GM12878 (cell line): ENCODE measurements around the gene FARS2. TPM values are rescaled to one million over a fixed set of nuclear protein-coding genes. Genes with fewer than 3 reads are reported as not detected.

Experiments used
- ATAC-seq: fragments of 200-7000 bp; cut with Tn5 transposase; 3 replicates; pipeline ENCODE4 v1.9.1; 2020; ENCODE audit warnings: mild to moderate bottlenecking, moderate library complexity
- BruUV-seq: library from RNA; stranded (reverse); fragments of 400-500 nt; replicated peaks from 2 replicates; lab custom pipeline; 2021; lab: Mats Ljungman, UMichigan
- CTCF ChIA-PET: fragments of 300-600 bp; sonication (Branson Sonifier 250); formaldehyde crosslinking; extraction: SDS; loops from one replicate; lab custom pipeline; 2021; ENCODE audit warnings: inconsistent platforms; lab: Yijun Ruan, JAX
- POLR2A ChIA-PET: fragments of 350-600 bp; formaldehyde crosslinking; extraction: SDS; loops from one replicate; lab custom pipeline; 2021; ENCODE audit warnings: inconsistent platforms; lab: Charles Lee
- RAD21 ChIA-PET: fragments of 300-600 bp; sonication (Branson Sonifier 250); formaldehyde crosslinking; loops from one replicate; lab custom pipeline; 2023; ENCODE audit warnings: antibody characterized with exemption; ENCODE audit not compliant: unreplicated experiment; lab: Charles Lee
- SMC1A ChIA-PET: fragments of 300-600 bp; sonication (Branson Sonifier 250); formaldehyde crosslinking; loops from one replicate; lab custom pipeline; 2023; ENCODE audit not compliant: unreplicated experiment, uncharacterized antibody; lab: Charles Lee
- DNase-seq: peaks from one replicate; pipeline ENCODE4 v3.0.0-alpha.2; 2011; ENCODE audit warnings: low read depth, low spot score
- FAIRE-seq: peaks from 3 replicates; lab custom pipeline; 2011; peaks lifted over from hg19 to GRCh38; lab: Jason Lieb, UNC
- H2AFZ ChIP-seq: 2 replicates; pipeline ENCODE4 v1.6.0; 2011; ENCODE audit warnings: low read depth, low read length, control low read depth; ENCODE audit not compliant: control insufficient read depth
- H3K27ac ChIP-seq: 2 replicates; pipeline ENCODE4 v1.5.1; 2011; ENCODE audit warnings: control low read depth; ENCODE audit not compliant: control insufficient read depth, insufficient read depth
- H3K27me3 ChIP-seq, 2 experiments: replicated peaks in 1 of 2; 2 replicates each; pipeline versions ENCODE4 v1.6.0 to v1.6.1; 2011; ENCODE audit warnings: low read length in 1 of 2; ENCODE audit not compliant: control insufficient read depth in 2 of 2, insufficient read depth in 2 of 2
- H3K36me3 ChIP-seq, 2 experiments: 2 replicates each; pipeline ENCODE4 v1.5.1; 2011; ENCODE audit warnings: low read length in 1 of 2; ENCODE audit not compliant: control insufficient read depth in 2 of 2, insufficient read depth in 2 of 2
- H3K4me1 ChIP-seq: 2 replicates; pipeline ENCODE4 v1.6.1; 2011; ENCODE audit warnings: mild to moderate bottlenecking, low read length, moderate library complexity, mixed read lengths; ENCODE audit not compliant: control insufficient read depth, insufficient read depth
- H3K4me2 ChIP-seq: 2 replicates; pipeline ENCODE4 v1.6.0; 2011; ENCODE audit warnings: control low read depth; ENCODE audit not compliant: control insufficient read depth, insufficient read depth
- H3K4me3 ChIP-seq: fragments of 200-600 bp; sonication (generic); 2 replicates; pipeline ENCODE4 v1.5.1; 2016
- H3K79me2 ChIP-seq: 2 replicates; pipeline ENCODE4 v1.6.0; 2011; ENCODE audit warnings: low read length; ENCODE audit not compliant: control insufficient read depth, insufficient read depth
- H3K9ac ChIP-seq: 2 replicates; pipeline ENCODE4 v1.8.0; 2011; ENCODE audit warnings: low read length, control low read depth, mixed read lengths; ENCODE audit not compliant: control insufficient read depth, insufficient read depth
- H3K9me3 ChIP-seq: replicated peaks from 3 replicates; pipeline ENCODE4 v1.5.1; 2011; ENCODE audit warnings: mild to moderate bottlenecking, low read length; ENCODE audit not compliant: control insufficient read depth, insufficient read depth
- H4K20me1 ChIP-seq: 2 replicates; pipeline ENCODE4 v1.6.0; 2011; ENCODE audit not compliant: control insufficient read depth, insufficient read depth
- E4F1 ChIP-seq: fragments of 450-650 bp; IDR thresholded peaks from 2 replicates; pipeline ENCODE4 v1.6.1; 2018; ENCODE audit warnings: borderline replicate concordance, mild to moderate bottlenecking; ENCODE audit not compliant: partially characterized antibody
- FOS ChIP-seq: IDR thresholded peaks from 3 replicates; pipeline ENCODE4 v1.6.1; 2011; ENCODE audit warnings: borderline replicate concordance; ENCODE audit not compliant: insufficient read length; ENCODE audit errors: extremely low read depth
- FOXM1 ChIP-seq: IDR thresholded peaks from 2 replicates; pipeline ENCODE4 v1.6.1; 2012; ENCODE audit warnings: low read depth, mild to moderate bottlenecking, inconsistent platforms, low read length, moderate library complexity
- HDGF ChIP-seq: fragments of 450-650 bp; IDR thresholded peaks from 2 replicates; pipeline ENCODE4 v1.6.1; 2016; ENCODE audit warnings: antibody characterized with exemption
- MAX ChIP-seq: IDR thresholded peaks from 2 replicates; pipeline ENCODE4 v1.6.1; 2012; ENCODE audit warnings: low read depth, low read length, improper control_type of control experiment
- NBN ChIP-seq: fragments of 450-650 bp; IDR thresholded peaks from 2 replicates; pipeline ENCODE4 v1.6.1; 2016
- SP1 ChIP-seq: IDR thresholded peaks from one replicate; pipeline ENCODE4 v1.6.1; 2011; ENCODE audit warnings: low read depth, low read length
- TCF7 ChIP-seq: IDR thresholded peaks from 2 replicates; pipeline ENCODE4 v1.6.1; 2014; ENCODE audit warnings: antibody characterized with exemption, borderline replicate concordance
- WGBS: methylation state at CpG from one replicate; pipeline ENCODE4 v1.1.6; 2016; ENCODE audit warnings: low lambda C conversion rate; ENCODE audit not compliant: insufficient replicate concordance, insufficient coverage; ENCODE audit errors: missing lambda C conversion rate; 5-methylcytosine and 5-hydroxymethylcytosine counted together
- in situ Hi-C: fragments of 300-500 bp; cut with MboI; formaldehyde crosslinking; loops from 9 replicates; pipeline ENCODE4 v1.14.3; 2018; ENCODE audit warnings: mixed read lengths
- intact Hi-C: fragments of 100-400 bp; cut with micrococcal nuclease; formaldehyde crosslinking; loops from one replicate; pipeline ENCODE4 v1.14.2; 2022; ENCODE audit not compliant: unreplicated experiment
- polyA plus RNA-seq, 11 experiments: library from polyadenylated mRNA; depleted of rRNA in 4 of 11; unstranded in 6 of 11; stranded (reverse) in 5 of 11; fragments of >200 nt; fragmentation: Nextera tagmentation in 4 of 11; fragmentation: Illumina TruSeq in 1 of 11; extraction: Ambion mirVana in 4 of 11; extraction: Trizol in 1 of 11; gene quantifications; 1 replicate in 1 of 11; 2 replicates in 10 of 11; pipeline versions ENCODE4 v1.2.1 to v1.2.3, GENCODE V29; 2011 to 2016; ENCODE audit warnings: inconsistent platforms in 2 of 11, missing spikeins in 2 of 11, low read depth in 1 of 11
- total RNA-seq, 4 experiments: library from RNA; depleted of rRNA in 3 of 4; stranded (reverse); fragments of >200 nt in 3 of 4; fragmentation: Illumina TruSeq in 1 of 4; extraction: Trizol in 1 of 4; gene quantifications; 2 replicates each; pipeline versions ENCODE4 v1.2.1 to v1.2.3, GENCODE V29; 2013 to 2021

Gene FARS2
- total and polyA plus RNA-seq, 10 of the 15 experiments (the other 5 are each of a cell fraction or from before 2014, with no cell fraction given): 16.8 to 46.7 (median 25.6) TPM

DNA sequence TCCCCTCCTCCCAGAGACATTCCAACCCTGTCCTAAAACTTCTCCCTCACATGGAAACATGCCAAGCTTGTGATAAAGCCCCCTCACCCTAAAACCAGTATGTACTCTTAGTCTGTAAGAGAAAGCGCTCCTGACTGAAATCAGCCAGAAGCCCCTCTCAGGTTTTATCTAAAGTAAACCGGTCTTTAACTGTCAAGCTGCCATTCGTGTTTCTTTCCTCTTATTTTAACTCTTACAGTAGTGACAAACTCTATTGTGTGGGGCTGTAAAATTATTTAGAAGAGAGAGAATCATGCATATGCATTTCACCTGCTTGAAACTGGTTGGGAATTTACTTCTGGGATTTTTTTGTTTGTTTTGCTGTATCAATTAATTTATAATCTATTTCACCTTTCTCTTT, 62.7 kb downstream of the FARS2 start (continued):
- TF ChIP-seq FOS (no peak), FOXM1 (no peak)

DNA sequence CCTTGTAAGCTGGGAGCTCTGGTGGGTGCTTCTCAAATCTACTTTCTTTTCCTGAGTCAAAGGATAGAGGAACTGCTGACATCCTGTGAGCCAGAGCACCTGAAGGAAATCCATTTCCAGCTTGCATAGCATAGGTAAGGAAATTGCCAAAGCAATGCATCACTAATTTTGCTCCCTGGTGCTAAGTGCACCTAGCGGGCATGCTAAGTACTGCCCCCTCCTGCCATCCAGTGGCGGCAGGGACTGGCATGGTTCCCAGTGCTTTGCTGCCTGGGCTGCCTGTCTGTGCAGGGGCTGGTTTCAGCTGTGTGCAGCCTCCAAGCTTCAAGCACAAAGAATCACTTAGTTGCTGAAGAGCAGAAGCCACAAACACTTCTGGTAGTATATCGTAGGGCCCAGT, 63.9 kb downstream of the FARS2 start:
- DNase-seq: no peak
- Histone ChIP-seq H2AFZ (no peak overlapping the region), H3K79me2 (no peaks in the 10 kb centered on the region), H3K27me3 (no peaks in the 10 kb centered on the region), H3K4me2 (no peak overlapping the region), H3K9me3 (no peaks in the 10 kb centered on the region; the same call in 2 of the 3 replicates), H3K36me3 (peaks cover 0 to 1% of the 10 kb centered on the region in 2 experiments; a peak in 1 of 4 replicates), H4K20me1 (no peaks in the 10 kb centered on the region), H3K27ac (no peak overlapping the region), H3K4me1 (no peaks in the 10 kb centered on the region), H3K9ac (no peak overlapping the region), H3K4me3 (no peak overlapping the region)
- intact Hi-C loops: no loop called here
- no TSS peak for BruUV-seq
- ChIA-PET CTCF (interaction anchor here (1.2 kb wide), 1 partner anchor 10 kb away, joined by 3 read pairs; no protein-coding TSS in a partner anchor), POLR2A (no interaction called here), RAD21 (interaction anchor here (1.2 kb wide), 1 partner anchor 181 kb away, joined by 3 read pairs; no protein-coding TSS in a partner anchor), SMC1A (no interaction called here)
- no peak for ATAC-seq
- TF ChIP-seq SP1 (no peak), HDGF (no peak), NBN (no peak)
- in situ Hi-C loops: no loop called here
- 100% methylated on average over 3 of the region's 3 CpGs for WGBS
- no peak for FAIRE-seq

DNA sequence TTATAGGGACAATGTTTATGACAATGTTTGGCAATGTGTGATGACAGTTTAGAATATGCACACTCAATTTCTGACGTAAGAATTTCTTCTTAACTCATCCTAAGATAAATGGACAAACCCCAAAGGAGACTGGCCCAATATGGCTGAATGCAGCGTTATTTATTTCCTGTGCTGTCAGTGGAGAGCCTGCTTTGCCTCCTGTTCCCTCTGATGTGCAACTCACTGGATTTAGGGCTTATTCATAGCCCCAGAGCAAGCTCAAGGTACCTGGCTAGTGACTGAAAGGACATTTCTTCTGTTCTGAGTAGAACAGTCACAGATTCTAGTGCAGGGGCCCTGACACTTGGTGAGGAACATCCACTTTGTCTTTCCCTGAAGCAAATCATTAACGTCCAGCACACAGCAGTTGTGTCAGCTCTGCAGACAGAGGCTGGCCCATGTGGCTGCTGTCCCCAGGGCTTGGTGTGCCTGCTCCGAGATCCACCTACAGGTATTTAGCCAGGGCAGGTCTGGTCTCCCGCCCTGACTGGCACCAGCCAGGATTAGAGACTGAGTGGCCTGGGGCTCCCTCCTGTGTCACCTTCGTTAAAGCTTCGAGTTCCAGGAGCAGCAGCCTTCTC, 64.8 kb downstream of the FARS2 start:
- ChIA-PET CTCF (interaction anchor here (0.6 kb wide), 1 partner anchor 37 kb away, joined by 3 read pairs; no protein-coding TSS in a partner anchor), SMC1A (no interaction called here), POLR2A (no interaction called here), RAD21 (interaction anchor here (1.2 kb wide), 1 partner anchor 182 kb away, joined by 3 read pairs; no protein-coding TSS in a partner anchor)
- FAIRE-seq: no peak
- no peak for DNase-seq
- Histone ChIP-seq H3K27me3 (no peaks in the 10 kb centered on the region), H2AFZ (no peak overlapping the region), H3K4me1 (no peaks in the 10 kb centered on the region), H3K27ac (no peak overlapping the region), H3K79me2 (no peaks in the 10 kb centered on the region), H4K20me1 (no peaks in the 10 kb centered on the region), H3K4me3 (no peak overlapping the region), H3K36me3 (peaks cover 0 to 1% of the 10 kb centered on the region in 2 experiments; a peak in 1 of 4 replicates), H3K4me2 (no peak overlapping the region), H3K9me3 (no peaks in the 10 kb centered on the region; the same call in 2 of the 3 replicates), H3K9ac (no peak overlapping the region)
- no peak for ATAC-seq
- in situ Hi-C loops (no loop called here), intact Hi-C loops (no loop called here)
- BruUV-seq: no TSS peak
- WGBS: 98% methylated on average over 7 of the region's 7 CpGs
- TF ChIP-seq E4F1 (no peak), MAX (no peak), TCF7 (no peak)
